Ovary (tissue), 3 donors: Measurements from ENCODE around the gene SCO1.

Experiments used
- CTCF ChIP-seq, 3 donors: fragments of 450-650 bp in 2 of 3; fragments of 200-600 bp in 1 of 3; IDR thresholded peaks; one replicate each; pipeline versions ENCODE4 v1.5.1 to v1.8.0; 2016 to 2022; ENCODE audit warnings: antibody characterized with exemption in 3 of 3, mild to moderate bottlenecking in 1 of 3
- EP300 ChIP-seq: sonication (generic); formaldehyde crosslinking; IDR thresholded peaks from one replicate; pipeline ENCODE4 v1.6.1; 2017; ENCODE audit warnings: antibody characterized with exemption
- POLR2A ChIP-seq: fragments of 450-650 bp; IDR thresholded peaks from one replicate; pipeline ENCODE4 v1.6.1; 2017; ENCODE audit warnings: antibody characterized with exemption, mild to moderate bottlenecking, moderate library complexity
- donor health status: DM: no; HTN: no; CAD: no.

- TF ChIP-seq CTCF (IDR thresholded peaks at IDR 0.05) = no peak
- no peak for TF ChIP-seq POLR2A
- TF ChIP-seq EP300 = no peak
Measured at GRCh38 chr17:10718547-10718946, 21.2 kb upstream of the SCO1 start.
